ENCODE results near the gene ARSG.

ARSG gene

GRCh38 chr17:68433211-68433610 lies 141.9 kb downstream of the ARSG start:
- no peak for DNase-seq

DNA sequence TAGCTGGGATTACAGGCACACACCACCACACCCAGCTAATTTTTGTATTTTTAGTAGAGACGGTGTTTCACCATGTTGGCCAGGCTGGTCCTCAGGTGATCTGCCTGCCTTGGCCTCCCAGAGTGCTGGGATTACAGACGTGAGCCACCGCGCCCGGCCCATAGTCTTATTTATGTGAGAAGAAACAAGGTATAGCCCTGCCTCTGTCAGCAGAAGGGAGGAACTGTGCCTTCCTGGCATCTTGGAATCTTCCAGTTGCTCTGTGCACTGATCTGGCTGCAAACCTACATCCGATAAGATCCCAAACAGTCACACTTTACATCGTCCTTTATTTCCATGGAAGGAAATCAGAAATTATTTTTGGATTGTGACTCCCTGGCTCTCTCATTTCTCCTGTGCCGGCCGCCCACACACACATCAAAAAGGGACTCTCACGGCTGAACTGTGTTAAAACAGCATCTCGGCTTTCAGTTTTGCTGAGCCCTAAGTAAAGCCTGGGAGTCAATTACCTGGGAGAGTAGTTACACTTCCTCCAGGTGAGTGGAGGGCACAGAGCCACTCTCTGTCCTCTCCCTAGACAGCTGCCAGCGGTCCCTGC lies 142.7 kb downstream of the ARSG start:
- no peak for DNase-seq

DNA sequence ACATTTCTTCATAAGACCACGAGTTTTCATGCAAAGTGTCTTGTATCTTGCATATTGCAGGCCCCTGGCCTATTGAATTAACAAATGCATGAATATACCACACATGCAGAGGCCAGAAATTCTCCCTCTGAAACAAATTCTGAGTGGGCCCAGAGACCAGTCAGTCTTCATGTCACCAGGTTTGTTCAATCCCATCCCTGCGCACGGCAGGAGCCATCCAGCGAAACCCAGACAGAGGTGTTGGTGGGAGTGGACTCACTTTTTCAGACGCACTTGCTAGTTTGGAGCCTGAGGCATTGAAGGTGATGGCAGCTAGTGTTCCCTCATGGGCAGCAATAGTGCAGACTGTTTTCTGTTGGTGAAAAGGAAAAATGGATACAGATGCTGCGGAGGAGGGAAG lies 144.1 kb downstream of the ARSG start:
- no peak for DNase-seq

DNA sequence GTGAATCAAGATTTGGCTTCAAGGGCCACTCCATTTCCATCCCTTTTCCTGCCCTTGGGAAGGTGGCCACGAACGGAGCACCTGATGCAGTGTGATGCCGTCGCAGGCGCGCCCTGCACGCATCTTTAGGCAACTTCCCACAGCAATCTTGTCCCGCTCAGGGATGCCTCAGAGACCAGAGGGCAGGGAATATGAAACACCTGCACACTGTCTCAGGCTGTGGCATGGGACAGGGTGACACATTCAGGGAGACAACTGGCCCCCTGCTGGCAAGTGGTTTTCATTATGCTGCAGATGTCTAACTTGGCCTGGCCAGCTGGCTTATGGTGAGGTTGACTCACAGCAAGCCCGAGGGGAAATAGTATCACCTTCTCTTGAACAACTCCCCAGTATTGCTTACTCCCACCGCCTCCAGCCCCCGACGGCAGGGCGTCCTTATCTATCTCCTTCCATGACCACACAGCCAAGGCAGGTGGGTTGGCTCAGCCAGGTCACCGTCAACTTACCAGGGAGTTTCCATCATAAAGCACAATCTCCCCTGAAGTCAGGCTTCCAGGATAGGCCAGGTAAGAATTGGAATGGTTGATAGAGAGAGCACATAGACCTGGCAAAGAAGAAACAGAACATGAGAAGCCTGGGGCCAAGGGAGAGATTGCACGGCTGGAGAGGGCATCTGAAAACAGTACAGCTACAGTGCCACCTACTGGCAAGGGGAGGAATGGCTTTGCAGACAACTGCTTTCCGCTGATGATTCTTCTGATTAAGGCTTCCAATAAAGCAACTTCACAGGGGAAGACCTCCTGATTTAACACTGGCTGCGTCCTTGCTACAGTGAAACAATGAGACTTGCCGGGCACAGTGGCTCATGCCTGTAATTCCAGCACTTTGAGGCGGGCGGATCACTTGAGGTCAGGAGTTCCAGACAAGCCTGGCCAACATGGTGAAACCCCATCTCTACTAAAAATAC lies 144.9 kb downstream of the ARSG start:
- no peak for DNase-seq

- no peak for DNase-seq
Observed at GRCh38 chr17:68437979-68438822, 146.9 kb downstream of the ARSG start.

DNA sequence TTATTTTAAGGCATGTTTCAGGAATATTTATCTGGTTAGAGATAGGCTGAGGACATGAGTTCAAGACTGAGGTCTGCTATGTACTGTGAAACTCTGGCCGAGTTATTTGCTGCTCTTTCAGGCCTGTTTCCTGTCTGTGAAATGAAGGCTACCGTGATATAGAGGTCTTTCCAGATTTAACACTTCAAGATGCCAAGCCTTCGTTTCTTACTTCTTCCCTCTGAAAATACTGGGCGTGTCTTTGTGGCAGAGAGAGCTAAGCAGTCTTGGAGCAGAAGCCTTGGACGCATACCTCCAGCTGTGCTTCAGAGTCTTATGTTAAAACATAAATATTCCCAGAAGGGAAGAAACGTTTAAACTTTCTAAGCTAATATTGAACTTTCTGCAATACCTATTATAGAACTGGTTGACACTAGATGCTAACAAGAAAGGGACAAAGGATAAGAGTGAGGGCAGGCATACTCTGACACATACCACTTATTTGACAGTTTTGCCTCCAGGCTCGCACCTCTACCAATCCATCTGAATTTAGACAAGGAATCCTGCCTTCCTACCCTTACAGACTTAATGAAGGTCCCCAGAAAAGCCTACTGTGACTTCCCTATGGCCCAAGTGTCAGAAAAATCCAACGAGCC lies 148.5 kb downstream of the ARSG start:
- DNase-seq: no peak

GRCh38 chr17:68440526-68440925 lies 149.2 kb downstream of the ARSG start:
- DNase-seq: no peak

DNA sequence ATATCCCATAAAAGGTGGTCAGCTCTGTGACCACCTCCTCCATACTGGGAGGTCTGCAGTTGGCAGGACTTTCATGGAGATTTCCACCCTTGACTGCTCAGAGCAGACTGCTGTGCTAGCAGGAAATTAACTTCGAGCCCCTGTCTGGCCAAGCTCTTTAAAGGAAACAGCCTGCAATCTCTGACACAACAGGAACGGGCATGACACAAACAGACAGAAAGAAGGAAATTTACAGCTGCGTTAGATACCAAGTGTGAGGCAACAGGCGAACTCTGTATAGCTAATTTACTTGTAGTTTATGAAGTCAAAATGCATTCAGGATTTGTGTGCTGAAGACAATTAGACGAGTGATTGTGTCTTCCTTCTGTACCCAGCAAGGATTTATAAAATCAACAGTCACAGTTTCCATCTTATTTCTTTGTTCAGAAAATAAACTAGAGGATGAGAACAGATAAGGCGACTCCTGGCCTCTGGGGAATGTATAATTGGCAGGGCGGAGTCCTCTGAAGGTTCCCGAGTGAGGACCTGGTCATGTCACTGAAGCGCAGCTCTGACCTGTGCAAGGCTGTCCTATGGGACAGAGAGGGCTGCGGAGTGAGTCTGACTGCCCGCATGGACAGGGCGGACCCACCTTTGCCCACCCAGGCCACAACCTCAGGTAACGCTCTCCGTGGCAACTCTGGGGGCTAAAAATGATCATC lies 149.9 kb downstream of the ARSG start:
- DNase-seq: no peak

- DNase-seq: no peak
Observed at GRCh38 chr17:68443972-68444464, 152.7 kb downstream of the ARSG start.

DNA sequence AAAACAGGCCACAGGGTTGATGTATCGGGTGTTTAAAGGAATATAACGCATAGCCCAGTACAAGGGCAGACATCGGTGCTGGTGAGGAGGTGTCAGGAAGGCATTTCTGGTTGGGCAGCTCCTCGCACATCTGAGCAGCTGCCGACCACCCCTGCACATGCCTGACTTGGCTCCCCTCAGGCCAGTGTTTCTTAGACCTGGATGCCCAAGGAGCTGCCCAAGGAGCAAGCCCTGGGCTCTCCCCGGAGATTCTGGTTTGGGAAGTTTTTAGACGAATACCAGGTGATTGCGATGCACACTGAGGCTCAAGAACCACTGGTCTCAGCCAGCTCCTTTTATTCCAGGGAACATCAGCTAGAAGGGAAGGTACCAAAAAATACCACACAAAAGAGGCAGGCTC lies 154.4 kb downstream of the ARSG start:
- DNase-seq: no peak

DNA sequence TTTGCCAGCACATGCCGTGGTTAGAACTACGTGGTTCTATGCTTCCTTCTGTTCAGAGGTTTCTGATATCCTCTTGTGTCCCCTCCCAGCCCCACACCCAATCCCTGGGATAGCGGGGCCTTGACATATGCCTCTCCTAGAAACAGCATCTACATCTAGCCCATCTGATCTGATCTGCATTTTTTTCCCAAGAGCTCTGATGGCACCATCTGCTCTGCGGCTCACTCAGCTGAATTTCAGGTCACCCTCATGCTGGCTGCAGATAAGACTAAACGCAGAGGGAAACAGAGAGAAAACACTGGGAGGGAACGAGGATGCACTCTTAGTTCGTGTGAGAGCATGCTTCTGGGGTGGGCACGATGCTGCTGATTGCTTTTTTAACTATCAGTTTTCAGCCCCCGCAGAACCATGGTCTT lies 155.3 kb downstream of the ARSG start:
- no peak for DNase-seq

DNA sequence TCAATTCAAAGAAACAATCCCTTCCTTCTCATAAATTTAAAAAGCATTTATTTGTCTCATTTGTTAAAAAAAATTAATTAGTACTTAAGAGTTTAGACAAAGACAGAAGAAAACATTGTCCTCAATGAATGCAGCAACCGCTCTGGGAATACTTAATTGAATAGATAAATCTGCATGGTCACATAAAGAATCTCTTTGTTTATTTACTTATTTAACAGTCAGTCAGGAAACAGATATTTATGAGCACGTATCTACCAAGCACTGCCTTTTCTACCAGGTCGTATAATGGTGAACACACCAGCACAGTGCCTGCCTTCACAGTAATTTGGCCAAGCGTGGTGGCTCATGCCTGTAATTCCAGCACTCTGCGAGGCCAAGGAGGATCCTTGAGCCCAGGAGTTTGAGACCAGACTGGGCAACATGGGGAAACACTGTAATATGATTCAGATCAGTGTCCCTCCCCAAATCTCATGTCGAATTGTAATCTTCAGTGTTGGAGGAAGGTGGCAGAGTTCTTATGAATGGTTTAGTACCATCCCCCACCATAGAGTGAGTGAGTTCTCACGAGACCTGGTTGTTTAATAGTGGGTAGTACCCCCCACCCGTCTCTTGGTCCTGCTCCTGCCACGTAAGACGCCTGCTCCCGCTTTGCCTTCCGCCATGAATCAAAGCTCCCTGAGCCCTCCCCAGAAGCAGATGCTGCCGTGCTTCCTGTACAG lies 157.9 kb downstream of the ARSG start:
- DNase-seq: no peak

GRCh38 chr17:68450391-68450790 lies 159.1 kb downstream of the ARSG start:
- no peak for DNase-seq

DNA sequence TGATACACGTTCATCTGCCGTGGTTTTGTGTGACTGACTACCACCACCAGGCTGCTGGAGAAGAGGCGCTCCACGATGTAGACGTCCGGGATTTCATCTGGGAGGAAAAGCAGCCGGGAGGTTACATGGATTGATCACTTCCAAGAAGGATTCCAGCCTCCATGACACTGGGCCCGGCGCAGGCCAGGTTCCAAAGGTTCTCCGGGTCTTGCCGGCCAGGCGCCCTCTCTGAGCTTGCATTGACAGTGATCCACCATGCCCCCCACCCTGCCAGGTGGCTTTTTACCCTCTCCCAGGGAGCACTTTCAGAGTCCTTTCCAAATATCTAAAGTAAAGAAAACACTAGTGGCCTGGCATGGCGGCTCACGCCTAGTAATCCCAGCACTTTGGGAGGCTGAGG lies 159.5 kb downstream of the ARSG start:
- DNase-seq: no peak

DNA sequence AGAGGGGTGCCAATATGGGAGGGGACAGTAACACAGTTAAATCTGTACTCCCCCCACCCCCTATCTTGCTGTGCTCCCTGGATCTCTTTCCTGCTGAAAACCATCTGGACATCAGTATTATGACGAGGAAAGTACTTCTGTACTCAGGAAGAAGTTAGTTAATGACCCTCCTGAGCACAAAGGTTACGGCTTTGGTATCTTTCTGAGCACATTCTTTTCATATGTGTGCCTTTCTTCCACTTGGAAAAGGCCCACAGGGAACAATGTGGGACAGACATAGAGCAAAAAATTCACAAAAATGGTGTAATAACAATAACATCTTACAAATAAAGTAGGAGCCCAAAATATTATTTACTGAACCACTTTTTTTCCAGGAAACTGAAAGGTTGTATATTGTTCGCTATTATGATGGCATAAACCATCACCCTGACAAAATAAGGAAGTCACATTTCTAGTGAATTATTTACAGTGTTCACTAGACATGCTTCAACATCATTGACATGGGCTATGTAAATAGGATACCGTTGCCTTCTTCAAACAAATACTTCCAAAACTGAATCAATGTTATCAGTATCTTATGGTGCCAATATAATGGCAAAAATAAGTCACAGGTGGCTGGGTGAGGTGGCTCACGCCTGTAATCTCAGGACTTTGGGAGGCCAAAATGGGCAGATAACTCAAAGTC lies 160.5 kb downstream of the ARSG start:
- DNase-seq: no peak

DNA sequence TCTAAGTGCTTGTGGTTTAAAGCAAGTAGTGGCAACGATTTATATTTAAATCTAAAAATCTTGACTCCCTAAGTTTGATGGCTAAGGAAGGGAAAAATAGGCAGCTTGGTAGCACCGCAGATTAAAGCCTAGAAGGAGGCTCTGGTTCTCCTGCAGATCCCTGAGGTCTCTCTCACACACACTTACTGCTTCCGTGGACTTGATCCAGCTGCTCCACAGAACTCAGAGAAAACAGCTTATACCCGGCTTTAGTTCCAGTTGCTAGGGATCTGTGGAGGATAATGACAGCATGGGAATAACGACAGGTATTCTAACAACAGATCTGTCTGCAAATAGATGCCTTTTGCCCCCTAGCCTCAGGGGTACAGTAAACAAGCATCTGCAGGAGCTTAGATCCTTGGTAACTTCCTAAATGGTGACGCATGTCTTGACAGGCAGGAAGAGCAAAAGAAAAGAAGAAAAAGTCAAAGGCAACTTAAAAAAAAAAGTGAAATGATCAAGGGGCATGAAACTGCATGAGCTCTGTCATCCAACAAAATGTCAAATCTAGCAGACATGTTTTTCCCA lies 161.5 kb downstream of the ARSG start:
- no peak for DNase-seq

- no peak for DNase-seq
Observed at GRCh38 chr17:68453991-68454665, 162.8 kb downstream of the ARSG start.

GRCh38 chr17:68455901-68456338 lies 164.6 kb downstream of the ARSG start:
- no peak for DNase-seq

DNA sequence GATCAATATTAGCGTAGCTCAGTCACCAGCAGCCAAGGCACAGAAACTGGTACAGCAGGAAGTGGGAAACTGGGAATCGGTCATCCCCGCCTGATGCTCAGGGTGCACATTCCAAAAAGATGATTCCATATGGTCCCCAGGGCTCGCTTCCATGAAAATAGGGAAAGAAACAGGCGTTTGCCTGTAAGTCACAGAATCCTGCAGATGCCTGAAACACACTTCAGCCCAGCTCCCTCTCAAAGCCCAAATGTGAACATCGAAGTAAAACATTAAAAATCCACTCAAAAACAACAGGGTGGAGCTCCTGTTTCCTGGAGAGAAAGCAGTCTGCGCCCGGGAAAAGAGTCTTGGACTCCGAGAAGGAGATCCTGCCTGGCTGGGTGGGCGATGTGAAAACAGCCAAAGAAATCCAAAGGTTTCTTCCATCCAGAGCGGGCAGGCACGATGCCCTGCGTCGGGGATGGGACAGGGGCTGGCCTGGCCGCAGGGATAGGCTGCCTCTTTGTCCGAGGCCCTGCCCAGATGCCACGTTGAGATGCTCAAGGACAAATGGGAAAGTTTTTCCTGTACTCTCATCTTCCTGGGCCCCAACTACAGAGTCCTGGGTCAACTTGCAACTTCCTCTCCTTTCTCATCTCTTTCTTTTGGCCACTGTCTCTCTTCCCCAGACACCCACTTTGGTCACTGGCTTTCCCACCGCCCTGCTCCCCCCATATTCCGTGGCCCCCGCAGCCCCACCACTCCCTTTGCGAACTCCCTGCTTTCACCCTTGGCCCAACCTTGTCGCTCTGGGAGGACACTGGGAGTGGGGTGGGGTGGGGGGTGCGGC lies 165.3 kb downstream of the ARSG start:
- no peak for DNase-seq
